NCI-H526 treated with DMSO at 0.1 percent for 48 hours (cell line): ENCODE measurements around the gene RUNX1.

ENCODE experiments used
- DNase-seq: peaks from one replicate; lab custom pipeline; 2025; lab: John Stamatoyannopoulos, UW

RUNX1 gene

DNA sequence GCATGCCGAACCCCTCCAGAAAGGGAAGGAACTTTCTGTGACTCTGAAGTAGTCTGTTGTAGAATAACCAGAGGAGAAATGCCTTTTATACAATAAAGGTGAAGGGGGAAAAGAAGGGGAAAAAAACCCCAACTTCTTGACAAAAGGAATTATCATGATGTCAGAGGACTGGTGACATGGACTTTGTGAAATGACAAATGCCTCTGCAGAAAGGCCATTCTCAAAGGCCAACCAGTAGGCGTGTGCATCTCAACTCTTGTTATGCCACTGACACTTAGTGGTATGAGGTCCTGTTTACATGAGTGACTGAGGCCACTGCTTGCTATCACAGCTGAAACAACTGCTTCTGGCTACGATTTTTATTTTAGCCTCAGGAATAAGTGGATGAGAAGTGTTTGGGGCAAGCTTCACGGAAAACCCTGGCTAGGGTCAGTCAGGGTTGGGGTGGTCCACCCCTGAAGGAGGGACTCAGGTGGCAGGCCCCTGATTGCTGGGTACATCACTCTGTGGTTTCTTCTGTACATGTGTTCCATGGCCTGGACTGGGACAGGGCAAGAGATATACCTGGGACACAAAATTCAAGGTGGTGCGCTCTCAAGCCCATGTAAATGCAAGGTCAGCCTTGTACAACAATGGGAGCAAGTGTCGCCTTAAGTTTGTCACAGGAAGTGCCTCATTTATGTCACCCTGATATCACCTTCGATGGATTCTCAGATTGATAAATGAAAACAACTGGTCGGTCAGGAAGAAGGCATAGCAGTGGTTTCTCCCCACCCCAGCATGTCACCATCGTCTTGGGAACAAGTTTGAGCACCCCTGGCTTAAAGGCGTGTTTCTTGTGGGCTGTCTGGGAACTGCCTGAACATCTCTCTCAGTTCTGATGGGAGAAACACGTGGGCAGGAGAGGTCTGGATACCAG is 12.4 kb downstream of the RUNX1 start:
- no peak for DNase-seq

DNA sequence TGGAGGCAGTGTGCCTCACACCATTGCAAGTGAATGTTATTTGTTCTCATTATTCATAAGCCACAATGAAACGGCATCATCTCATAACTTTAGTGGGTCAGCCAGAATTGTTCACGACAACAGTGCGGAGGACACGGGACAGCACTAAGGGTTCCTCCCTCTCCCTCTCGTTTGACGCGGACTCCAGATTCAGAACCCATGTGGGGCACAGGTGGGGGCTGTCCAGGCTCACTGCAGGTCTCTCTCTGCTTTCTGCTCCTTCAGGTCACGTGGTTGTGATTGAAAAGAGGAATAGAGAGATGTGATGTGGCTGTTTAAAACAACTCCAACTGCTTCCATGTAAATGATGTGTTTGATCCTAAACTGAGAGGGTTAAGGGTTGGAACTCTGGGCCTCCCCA is 13.5 kb downstream of the RUNX1 start:
- no peak for DNase-seq

DNA sequence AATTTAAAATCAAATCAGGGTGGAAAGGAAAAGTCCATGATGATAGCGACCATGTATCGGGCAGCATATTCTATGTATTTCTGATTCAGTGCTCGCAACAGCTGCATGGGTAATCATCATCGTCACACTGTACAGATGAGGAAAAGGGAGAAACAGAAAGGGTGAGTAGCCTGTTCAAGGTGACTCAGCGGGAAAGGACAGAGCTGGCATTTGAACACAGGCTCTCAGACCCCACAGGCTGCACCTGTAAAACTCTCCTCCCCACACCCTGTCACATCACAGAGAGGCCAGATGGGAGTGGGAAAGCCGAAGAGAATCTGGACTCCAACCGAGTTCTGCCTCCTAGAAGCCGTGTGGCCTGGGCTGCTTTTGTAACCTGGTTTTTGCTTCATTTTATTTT is 14.0 kb downstream of the RUNX1 start:
- no peak for DNase-seq

DNA sequence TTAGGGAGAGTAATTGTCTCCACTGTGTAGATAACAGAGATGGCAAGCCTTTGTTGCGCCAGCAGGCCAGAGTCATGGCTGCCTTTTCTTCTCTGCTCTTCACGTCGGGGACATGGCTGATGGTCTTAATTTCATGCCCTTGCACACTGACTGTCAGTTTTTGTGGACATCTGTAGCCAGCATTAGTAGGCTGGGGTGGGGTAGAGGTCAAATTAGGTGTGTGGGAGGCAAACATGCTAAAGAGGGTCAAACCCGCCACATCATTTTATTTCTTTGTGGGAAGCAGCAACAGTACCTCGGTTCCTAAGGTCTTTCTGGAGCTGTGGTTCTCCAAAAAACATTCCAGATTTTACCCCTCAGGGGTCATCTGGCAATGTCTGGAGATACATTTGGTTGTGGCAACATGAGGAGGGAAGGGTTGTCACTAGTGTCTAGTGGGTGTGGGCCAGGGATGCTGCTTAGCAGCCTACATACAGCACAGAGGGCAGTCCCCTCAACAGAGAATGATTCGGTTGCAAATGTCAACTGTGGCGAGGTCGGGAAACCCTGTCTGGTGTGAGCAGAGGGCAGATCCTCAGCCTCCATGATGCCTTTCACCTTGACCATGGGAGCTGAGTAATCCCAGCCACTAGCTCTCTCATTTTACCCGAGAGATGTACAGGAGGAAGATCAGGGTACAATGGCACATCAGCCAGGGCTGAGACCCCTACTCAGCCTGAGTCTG is 14.7 kb downstream of the RUNX1 start:
- no peak for DNase-seq

DNA sequence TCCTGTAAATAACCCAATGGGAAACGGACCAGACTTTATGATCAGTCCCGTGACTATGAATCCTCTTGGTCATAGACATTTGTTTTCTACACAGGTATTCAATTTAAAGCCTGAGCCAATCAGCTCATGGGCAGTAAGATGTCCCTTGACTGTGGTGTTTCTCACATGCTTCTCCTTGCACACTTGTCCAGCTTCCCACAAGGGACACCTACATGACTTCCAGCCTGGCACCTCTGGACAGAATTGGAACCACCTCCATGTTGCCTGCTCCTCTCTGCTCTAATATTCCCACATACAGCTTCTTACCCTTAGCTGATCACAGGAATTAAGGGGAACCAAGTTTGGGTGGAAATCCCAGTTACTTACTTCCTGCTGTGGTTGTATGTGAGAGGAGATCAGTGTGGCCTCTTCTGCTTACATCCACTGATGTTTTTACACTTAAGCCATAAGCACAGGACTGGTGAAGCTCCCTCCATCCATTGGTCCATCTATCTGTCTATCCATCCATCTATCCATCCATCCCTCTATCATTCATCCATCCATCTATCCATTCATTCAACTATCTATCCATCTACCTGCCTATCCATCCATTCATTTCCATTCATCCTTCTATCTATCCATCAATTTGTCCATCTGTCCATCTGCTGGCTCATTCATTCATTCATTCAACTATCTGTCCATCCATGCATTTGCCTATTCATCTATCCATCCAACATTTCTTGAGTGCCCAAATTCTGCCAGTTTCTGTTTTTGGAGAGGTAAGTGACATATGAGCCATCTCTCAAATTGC is 16.4 kb downstream of the RUNX1 start:
- DNase-seq, result no peak

DNA sequence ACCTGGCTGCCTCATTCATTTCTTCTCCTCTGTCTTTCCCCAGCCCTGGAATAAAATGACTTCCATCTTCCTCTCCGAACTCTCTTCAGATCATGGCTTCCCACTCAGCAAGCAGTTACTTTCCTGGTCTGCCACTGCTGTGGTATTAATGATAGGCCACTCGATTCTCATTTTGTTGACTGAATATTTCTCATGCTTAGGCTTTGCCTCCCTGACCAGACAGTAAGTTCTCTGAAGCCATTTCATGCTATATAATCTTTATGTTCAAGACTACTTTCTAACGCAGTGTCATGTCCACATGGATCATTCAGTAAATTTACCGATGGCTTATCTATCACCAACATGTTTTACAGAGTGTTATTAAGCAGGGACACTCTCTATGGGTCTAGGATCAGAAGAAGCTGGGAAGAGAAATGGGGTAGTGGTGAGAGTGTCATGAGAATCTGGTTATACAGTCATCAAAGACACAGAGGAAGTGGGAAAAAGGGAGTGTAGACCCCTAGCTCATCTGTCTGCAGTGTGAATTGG is 20.6 kb downstream of the RUNX1 start:
- no peak for DNase-seq

DNA sequence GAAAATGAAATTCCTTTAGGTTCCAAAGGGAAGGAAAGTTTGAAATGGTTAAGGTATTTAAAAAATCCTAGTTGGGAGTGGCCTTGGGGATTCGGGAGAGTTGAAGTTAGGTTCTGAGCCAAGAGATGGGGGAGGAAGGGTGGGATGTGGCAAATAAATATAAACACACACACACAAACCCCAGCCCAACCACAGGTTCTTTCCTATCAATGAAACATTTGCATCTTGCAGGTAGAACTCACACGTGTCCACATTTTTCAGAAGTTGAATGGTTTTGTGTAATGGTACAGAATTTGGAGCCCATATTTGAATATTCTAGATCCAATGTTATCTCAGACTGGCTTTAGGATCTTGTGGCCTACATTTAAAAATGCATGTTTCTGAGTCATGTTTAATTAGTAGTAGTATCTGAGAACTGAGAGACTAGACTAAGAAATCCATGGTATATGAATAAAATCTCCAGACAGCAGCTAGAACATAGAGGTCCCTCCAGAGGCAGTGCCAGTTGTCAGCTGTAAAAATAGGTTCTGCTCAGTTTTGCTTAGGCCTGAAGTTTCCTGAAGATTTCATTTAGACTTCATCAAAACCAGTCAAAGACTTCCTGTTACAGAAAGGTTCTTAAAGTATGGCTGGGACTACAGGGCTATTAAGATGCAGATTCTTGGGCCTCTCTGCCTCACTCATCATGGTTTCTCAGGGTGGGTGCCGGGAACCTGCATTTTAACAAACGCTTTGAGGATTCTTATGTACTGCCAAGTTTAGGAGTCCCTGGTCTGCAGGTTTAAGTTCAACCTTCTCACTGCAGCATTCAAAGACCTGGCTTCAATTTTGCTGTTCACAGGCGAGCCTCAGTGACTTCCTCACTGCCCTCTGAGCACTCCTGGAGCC is 21.3 kb downstream of the RUNX1 start:
- DNase-seq, result no peak

DNA sequence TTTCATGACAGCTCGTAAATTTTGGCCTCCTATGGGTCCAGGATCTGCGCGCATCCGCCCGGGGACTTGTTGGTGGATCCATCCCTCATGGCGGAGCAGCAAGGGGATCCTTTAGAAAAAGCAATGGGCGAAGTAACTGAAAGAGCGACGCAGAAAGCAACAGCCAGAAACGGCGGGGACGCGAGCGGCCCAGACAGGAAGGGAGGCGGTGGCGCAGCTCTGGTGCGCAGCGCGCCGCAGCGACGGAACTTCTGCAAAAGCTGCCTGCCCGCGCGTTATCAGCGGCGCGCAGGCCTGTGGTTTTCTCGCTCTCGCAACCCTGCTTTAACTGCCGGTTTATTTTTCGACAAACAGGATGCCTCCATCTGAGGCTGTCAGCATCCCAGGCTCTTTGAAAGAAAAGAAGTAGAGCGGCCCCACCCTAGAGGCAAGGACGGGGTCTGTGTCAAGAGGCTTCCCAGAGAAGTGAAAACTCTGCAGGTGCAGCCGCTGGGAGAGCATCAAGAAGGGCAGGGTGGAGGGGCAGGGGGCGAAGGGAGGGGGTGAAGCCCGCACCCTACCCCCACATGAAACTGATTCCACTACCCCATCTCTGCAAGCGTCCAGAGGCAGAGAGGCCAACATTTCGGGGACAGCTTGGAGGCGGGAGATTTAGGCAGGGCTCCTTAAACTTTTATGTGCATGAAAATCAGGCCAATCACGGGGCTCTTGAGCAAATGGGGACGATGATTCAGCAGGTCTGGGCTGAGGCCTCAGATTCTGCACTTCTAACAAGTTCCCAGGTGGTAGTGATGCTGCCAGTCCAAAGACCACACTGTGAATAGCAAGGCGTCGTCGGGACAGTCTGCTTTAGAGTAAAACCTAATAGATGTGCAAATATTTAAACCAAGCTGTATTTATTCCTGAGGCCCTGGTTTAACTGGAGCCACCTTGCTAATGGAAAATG is 22.2 kb downstream of the RUNX1 start:
- DNase-seq, result no peak

DNA sequence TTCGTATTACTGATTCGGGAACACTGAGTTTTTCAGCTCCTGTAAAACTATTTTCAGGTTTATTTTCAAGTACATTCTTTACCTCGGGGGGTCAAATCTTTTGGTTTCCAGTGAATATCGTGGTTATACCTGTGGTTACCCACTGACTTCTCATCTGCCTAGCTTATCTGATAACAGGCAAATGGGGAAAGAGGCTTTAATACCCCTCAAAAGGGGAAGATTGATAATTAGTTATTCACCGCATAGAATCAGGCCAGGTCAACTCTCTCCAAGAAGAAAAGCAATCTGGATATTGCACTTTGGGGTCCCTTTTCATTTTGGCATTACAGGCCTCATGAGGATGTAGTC is 23.0 kb downstream of the RUNX1 start:
- DNase-seq, result no peak

DNA sequence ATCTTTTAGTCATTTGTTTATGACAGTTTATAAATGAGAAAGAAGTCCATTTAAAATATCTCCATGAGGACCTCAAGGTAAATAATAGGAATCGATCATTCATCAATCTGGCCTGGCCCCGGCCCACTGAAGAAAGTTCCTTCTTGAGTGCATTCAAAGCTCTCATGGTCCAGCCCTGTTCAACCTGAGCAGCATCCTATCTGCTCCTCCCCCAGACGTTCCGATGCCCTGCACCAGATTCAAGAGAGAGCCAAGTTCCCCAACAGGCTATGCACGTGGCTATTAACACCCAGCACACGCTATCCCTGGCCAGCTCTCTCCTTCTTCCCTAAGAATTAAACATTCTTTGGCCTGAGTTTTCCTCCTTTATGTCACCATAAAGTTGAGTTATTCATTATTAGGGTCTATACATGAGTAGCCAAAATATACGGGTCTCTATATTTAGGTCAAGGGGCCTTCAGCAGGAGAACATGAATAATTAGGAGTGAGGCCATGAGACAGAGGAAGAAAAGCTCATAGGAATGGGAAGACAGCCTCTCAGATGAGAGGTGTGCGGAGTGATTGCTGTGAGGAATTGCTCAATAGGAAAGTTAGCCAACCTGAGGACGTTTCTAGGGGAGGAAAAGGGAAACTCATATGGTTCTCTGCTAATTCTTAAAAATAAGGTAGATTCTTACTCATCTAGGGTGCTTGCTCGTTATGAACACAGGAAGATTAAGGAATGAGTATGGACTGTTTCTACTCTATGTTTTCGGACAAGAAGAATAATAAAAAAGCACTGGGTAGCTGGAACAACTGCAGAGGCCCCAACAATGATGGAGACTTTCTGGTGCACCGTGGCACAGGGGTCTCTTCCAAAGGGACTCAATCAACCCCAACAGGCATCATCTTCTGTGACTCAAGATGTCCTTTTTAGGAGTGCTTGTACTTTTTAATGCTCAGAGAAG is 23.6 kb downstream of the RUNX1 start:
- no peak for DNase-seq

DNA sequence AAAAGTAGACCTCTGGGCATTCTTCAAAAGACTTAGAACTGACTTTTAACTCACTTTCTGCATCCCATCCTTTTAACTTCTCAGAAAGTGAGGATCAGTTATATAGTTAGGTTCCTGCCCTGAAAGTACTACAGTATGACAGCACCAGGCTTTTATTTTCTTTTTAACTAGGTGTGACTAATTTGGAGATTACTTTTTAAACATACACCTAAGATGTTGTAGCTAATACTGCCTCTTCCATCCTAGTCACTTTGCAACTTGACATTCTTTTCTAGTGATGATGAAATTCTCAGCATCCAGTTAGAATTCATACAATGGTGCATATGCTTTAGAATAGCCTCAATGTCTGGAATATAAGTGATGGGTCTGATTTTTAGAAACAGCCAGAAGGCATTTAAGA is 24.6 kb downstream of the RUNX1 start:
- DNase-seq, result no peak

DNA sequence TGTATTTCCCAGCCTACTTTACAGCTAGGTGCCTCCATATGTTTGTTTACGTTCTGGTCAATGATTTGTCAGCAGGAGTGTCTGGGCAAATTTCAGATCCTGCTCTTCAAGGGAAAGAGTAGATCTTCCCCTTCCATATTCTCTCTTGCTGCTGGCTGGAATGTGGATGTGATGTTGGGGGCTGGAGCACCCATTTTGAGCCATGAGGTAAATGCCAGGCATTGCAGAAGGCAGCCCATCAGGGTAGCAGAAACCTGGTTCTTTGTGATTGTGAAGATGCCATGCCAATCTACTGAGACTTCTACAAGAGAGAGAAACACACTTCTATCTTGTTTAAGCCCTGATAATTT is 25.1 kb downstream of the RUNX1 start:
- DNase-seq, result no peak

DNA sequence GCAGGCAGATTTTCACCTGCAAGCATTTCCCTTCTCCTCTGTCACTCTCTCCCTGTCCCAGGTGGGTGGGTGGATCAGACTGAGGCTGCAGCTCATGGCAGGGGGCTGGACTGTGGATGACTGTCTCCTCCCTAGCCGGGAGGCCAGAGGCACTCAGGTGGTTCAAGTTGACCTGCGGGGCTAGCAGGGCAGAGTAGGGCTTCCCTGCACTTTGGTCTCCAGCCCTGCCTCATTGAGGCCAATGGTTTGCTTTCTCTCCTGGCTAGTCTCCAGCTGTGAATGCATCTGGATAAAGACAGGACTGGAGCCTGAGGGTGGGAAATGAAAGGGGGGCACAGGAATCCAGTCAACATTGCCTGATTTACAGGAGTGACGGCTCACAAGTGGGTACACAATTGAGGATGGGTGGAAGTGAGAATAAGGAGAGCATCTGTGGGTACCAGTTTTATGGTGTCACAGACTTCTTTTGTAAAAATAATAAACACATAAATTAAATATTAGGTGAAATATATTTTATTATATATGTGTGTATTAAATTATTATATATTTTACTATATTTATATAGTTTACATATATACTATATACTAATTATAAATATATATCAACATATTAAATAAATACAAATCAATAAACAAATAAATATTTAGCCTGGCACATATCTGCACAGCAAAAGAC is 25.6 kb downstream of the RUNX1 start:
- DNase-seq, result no peak

DNA sequence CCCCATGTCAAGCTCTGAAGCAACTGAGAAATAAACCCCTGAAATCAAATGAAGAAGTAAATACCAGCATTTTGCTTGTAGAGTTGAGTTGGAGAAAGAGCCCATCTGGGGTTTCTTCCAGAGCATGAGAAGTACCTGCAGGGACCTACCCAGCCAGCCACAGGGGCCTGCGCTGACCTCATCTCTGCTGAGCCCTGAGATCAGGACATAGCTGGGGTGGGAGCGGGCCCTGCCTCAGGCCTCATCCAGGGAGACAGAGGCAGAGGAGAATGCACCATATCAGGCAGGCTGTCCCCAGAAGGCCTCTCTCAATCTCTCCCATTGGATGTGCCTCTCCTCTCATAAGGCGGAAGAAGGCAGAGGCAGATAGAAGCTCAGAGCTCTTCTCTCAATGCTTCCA is 27.6 kb downstream of the RUNX1 start:
- DNase-seq, result no peak

DNA sequence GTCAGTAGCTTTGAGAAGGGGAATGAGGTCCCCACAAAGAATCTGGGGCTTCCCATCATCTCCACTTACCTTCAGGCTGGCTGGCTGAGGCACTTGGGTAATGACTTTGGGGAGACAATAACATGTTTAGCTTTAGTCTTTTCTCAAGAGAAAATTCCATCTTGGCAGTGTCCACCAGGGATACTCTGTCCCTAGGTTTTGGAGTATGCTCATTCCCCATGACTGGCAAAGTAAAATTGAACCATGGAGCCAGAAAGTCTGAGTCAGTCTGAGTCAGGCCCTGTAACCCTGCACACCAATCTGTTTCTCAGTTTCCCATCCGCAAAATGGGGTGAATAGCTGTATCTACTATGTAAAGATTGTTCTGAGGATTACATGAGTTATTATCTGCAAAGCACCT is 28.2 kb downstream of the RUNX1 start:
- DNase-seq, result no peak

DNA sequence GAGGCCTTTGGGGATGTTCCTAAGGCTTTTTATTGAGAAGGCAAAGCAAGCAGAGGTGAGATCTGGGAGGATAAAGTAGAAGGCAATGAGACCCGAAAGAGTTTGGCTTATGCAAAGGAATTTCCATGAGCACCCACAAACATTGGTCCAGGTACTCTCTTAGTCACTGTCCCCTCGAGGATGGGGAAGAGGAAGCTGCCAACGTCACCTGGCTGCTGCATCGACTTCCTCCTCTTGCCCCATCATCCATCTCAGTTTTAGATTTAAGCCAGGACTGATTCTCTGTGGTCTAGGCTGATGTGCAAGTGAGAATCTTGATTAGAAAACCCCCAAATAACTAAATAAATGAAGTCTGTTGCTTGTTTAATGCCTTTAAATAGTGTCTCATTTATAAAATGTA is 28.7 kb downstream of the RUNX1 start:
- no peak for DNase-seq

DNA sequence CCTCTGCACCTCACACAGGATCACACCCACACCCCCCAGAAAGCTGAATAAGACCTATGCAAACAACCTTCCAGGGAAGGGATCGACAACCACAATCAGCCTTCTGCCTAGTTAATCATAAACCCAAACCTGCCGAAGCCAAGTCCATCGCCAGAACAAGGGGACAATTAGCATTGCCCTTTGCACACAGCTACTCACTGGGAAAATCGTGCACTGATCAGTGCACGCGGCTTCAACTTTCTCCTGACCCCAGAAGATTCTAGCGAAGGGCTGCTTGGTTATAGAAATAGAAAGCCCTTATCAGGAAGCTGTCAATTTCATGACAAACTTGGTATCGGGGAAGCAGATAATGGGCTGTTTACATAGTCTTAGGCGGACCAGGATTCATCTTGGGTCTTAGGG is 29.5 kb downstream of the RUNX1 start:
- peak; percentile 82 for DNase-seq

DNA sequence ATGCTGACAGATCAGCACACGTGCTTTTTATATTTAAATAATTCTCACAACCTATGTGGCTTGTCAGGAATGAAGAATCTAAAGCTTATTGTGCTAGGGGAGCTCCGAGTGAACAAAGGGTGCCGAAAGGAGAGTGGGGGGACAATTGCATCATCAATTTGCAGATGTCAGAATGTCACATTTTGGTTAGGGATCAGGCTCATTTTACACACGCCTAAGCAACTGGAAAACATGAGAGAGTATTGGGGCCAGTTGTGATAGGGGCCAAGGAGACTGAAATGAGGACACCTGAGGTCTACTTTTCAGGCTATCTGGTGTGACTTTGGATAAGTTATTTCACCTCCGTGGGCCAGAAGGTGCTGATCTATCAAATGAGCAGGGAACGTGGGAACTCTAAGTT is 31.8 kb downstream of the RUNX1 start:
- no peak for DNase-seq
